ENCODE measurements around the gene NXT1.
A peak's percentile ranks its signal among the peaks of the same experiment; 100 is the strongest.

GRCh38 chr20:23361476-23362391 is 11.1 kb downstream of the NXT1 start, which contains the start of gene GZF1:
- TF ChIP-seq POLR2A (IDR thresholded peaks at IDR 0.05) (peak; percentile 99), POLR2AphosphoS5 (IDR thresholded peaks at IDR 0.05) (peak; percentile 98 to 99 (median 99)), EP300 (IDR thresholded peaks at IDR 0.05; ENCODE audit: low read depth) (peak; percentile 74)
- TF ChIP-seq, protein P1, sequence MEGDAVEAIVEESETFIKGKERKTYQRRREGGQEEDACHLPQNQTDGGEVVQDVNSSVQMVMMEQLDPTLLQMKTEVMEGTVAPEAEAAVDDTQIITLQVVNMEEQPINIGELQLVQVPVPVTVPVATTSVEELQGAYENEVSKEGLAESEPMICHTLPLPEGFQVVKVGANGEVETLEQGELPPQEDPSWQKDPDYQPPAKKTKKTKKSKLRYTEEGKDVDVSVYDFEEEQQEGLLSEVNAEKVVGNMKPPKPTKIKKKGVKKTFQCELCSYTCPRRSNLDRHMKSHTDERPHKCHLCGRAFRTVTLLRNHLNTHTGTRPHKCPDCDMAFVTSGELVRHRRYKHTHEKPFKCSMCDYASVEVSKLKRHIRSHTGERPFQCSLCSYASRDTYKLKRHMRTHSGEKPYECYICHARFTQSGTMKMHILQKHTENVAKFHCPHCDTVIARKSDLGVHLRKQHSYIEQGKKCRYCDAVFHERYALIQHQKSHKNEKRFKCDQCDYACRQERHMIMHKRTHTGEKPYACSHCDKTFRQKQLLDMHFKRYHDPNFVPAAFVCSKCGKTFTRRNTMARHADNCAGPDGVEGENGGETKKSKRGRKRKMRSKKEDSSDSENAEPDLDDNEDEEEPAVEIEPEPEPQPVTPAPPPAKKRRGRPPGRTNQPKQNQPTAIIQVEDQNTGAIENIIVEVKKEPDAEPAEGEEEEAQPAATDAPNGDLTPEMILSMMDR (IDR thresholded peaks at IDR 0.05): peak in 2 of 5 experiments; percentile 22 to 58

All from transverse colon (tissue), 4 donors.